ENCODE results near the gene CDR2L.

The CDR2L gene

DNA sequence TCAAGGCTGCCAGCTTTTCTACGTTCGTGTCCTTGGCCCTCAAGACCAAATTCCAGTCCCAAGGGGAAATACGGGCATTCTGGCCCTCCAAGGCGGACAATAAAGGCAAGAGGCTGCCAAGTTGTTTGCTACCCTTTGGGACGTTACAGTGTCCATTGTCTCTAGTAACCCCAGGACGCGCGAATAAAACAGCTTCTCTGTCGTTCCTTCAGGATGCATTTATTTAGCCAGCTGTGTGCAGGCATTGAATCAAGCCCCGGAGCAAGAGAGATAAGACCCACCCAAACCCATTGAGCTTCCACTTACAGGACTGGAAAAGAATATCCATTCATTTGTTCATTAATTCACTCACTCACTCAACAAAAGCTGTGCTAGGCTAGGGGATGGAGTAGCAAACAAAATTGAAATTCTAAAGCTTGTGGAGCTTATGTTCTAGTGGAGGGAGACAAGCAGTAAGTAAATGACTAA is 25.7 kb downstream of the CDR2L start:
- ChIA-PET POLR2A (interaction anchor here (0.7 to 6.8 kb wide), 46 partner anchors 8 to 393 kb away, joined by 3 to 169 read pairs (median 6); partner anchors contain the start of genes ATP5PD, CDR2L, FDXR and GRB2), CTCF (interaction anchor here (1.0 to 4.3 kb wide), 3 partner anchors 23 to 227 kb away, joined by 3 to 60 read pairs (median 3); no protein-coding TSS in a partner anchor)
- TF ChIP-seq SP1 (IDR thresholded peaks at IDR 0.05): no peak
- TF ChIP-seq HDGF (IDR thresholded peaks at IDR 0.05; ENCODE audit: borderline replicate concordance): no peak
- TF ChIP-seq ZNF384 (IDR thresholded peaks at IDR 0.05): no peak
- TF ChIP-seq ELF4 (IDR thresholded peaks at IDR 0.05): no peak
- TF ChIP-seq SUZ12 (IDR thresholded peaks at IDR 0.05): no peak
- TF ChIP-seq TARDBP (IDR thresholded peaks at IDR 0.05): no peak
- TF ChIP-seq FOXA1 (IDR thresholded peaks at IDR 0.05): no peak
- no peak for TF ChIP-seq FOXK2 (IDR thresholded peaks at IDR 0.05)
- TF ChIP-seq NFRKB (IDR thresholded peaks at IDR 0.05): no peak
- no peak for TF ChIP-seq ARNT (IDR thresholded peaks at IDR 0.05)
- no peak for TF ChIP-seq L3MBTL2 (conservative IDR thresholded peaks at IDR 0.05)
- no peak for TF ChIP-seq CTBP1 (IDR thresholded peaks at IDR 0.05; ENCODE audit: borderline replicate concordance)
- no peak for TF ChIP-seq FOXM1 (IDR thresholded peaks at IDR 0.05; ENCODE audit: borderline replicate concordance)
- TF ChIP-seq, protein P1, sequence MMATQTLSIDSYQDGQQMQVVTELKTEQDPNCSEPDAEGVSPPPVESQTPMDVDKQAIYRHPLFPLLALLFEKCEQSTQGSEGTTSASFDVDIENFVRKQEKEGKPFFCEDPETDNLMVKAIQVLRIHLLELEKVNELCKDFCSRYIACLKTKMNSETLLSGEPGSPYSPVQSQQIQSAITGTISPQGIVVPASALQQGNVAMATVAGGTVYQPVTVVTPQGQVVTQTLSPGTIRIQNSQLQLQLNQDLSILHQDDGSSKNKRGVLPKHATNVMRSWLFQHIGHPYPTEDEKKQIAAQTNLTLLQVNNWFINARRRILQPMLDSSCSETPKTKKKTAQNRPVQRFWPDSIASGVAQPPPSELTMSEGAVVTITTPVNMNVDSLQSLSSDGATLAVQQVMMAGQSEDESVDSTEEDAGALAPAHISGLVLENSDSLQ (IDR thresholded peaks at IDR 0.05): no peak
- TF ChIP-seq BHLHE40 (IDR thresholded peaks at IDR 0.05; ENCODE audit: borderline replicate concordance): no peak
- no peak for TF ChIP-seq LEF1 (IDR thresholded peaks at IDR 0.05; ENCODE audit: borderline replicate concordance)
- no peak for DNase-seq (ENCODE audit: extremely low spot score)

DNA sequence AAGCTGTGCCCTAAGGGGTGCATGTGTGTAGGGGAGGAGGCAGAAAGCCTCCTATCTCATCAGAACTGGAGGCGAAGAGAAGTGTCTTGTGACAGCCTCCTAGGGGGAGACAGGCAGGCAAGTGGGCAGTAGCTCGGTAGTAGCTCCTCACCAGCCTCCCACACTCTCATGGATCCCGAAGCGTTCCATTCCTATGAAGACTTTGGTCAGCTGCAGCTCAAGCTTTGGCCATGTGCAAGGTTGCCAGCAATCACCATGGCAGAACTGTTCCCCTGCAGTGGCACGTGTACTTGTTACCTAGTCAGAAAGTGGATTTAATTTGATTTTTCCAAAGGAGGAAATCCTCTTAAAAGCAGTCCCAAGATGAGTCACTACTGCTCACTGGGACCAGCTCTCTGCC is 31.7 kb downstream of the CDR2L start:
- DNase-seq (ENCODE audit: extremely low spot score): no peak
- CTCF ChIA-PET: interaction anchor here (0.6 to 1.6 kb wide), 2 partner anchors 58 to 182 kb away, joined by 3 to 4 read pairs; no protein-coding TSS in a partner anchor
- TF ChIP-seq, protein P1 (IDR thresholded peaks at IDR 0.05): no peak
- TF ChIP-seq BHLHE40 (IDR thresholded peaks at IDR 0.05; ENCODE audit: borderline replicate concordance): no peak
- no peak for TF ChIP-seq HDGF (IDR thresholded peaks at IDR 0.05; ENCODE audit: borderline replicate concordance)
- TF ChIP-seq L3MBTL2 (conservative IDR thresholded peaks at IDR 0.05): no peak
- no peak for TF ChIP-seq SP1 (IDR thresholded peaks at IDR 0.05)
- no peak for TF ChIP-seq ZNF384 (IDR thresholded peaks at IDR 0.05)
- TF ChIP-seq NFRKB (IDR thresholded peaks at IDR 0.05): no peak
- TF ChIP-seq ARNT (IDR thresholded peaks at IDR 0.05): no peak
- TF ChIP-seq CTBP1 (IDR thresholded peaks at IDR 0.05; ENCODE audit: borderline replicate concordance): no peak
- no peak for TF ChIP-seq ELF4 (IDR thresholded peaks at IDR 0.05)
- TF ChIP-seq FOXA1 (IDR thresholded peaks at IDR 0.05): no peak
- TF ChIP-seq SUZ12 (IDR thresholded peaks at IDR 0.05): no peak
- no peak for TF ChIP-seq FOXK2 (IDR thresholded peaks at IDR 0.05)
- no peak for TF ChIP-seq LEF1 (IDR thresholded peaks at IDR 0.05; ENCODE audit: borderline replicate concordance)
- no peak for TF ChIP-seq TARDBP (IDR thresholded peaks at IDR 0.05)
- no peak for TF ChIP-seq FOXM1 (IDR thresholded peaks at IDR 0.05; ENCODE audit: borderline replicate concordance)
- POLR2A ChIA-PET: interaction anchor here (0.6 to 1.9 kb wide), 5 partner anchors 16 to 1409 kb away, joined by 3 to 5 read pairs (median 3); partner anchors contain the start of genes CDR2L and HID1

DNA sequence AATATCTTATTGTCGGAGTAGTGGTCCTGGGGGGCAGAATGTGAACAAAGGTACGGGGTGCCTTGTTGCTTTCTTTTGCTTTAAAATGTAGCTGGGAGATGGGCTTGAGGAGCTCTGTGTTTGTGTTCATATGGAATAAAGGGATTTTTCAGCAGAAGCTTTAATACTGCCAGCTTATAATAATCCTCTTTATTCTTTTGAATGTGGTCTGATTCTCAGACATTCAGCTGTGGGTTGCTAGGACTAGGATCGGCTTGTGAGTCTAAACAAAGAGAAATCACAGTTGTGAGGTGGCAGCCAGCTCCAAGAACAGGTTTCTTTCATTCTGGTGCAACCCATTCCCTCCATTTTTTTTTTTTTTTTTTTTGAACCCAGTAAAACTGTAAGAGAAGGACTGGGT is 32.3 kb downstream of the CDR2L start:
- ChIA-PET CTCF (interaction anchor here (0.6 kb wide), 2 partner anchors 61 to 182 kb away, joined by 3 to 4 read pairs; no protein-coding TSS in a partner anchor), POLR2A (interaction anchor here (0.8 to 1.9 kb wide), 5 partner anchors 8 to 47 kb away, joined by 3 to 5 read pairs (median 3); partner anchors contain the start of genes CDR2L and HID1)
- no peak for DNase-seq (ENCODE audit: extremely low spot score)
- TF ChIP-seq BHLHE40 (IDR thresholded peaks at IDR 0.05; ENCODE audit: borderline replicate concordance) (no peak), SP1 (IDR thresholded peaks at IDR 0.05) (no peak), HDGF (IDR thresholded peaks at IDR 0.05; ENCODE audit: borderline replicate concordance) (no peak), ELF4 (IDR thresholded peaks at IDR 0.05) (no peak), ZNF384 (IDR thresholded peaks at IDR 0.05) (no peak), TARDBP (IDR thresholded peaks at IDR 0.05) (no peak), LEF1 (IDR thresholded peaks at IDR 0.05; ENCODE audit: borderline replicate concordance) (no peak), SUZ12 (IDR thresholded peaks at IDR 0.05) (no peak), L3MBTL2 (conservative IDR thresholded peaks at IDR 0.05) (no peak), ARNT (IDR thresholded peaks at IDR 0.05) (no peak), FOXA1 (IDR thresholded peaks at IDR 0.05) (no peak), NFRKB (IDR thresholded peaks at IDR 0.05) (no peak), FOXK2 (IDR thresholded peaks at IDR 0.05) (no peak), FOXM1 (IDR thresholded peaks at IDR 0.05; ENCODE audit: borderline replicate concordance) (no peak), CTBP1 (IDR thresholded peaks at IDR 0.05; ENCODE audit: borderline replicate concordance) (no peak)
- TF ChIP-seq, protein P1 (IDR thresholded peaks at IDR 0.05): no peak

DNA sequence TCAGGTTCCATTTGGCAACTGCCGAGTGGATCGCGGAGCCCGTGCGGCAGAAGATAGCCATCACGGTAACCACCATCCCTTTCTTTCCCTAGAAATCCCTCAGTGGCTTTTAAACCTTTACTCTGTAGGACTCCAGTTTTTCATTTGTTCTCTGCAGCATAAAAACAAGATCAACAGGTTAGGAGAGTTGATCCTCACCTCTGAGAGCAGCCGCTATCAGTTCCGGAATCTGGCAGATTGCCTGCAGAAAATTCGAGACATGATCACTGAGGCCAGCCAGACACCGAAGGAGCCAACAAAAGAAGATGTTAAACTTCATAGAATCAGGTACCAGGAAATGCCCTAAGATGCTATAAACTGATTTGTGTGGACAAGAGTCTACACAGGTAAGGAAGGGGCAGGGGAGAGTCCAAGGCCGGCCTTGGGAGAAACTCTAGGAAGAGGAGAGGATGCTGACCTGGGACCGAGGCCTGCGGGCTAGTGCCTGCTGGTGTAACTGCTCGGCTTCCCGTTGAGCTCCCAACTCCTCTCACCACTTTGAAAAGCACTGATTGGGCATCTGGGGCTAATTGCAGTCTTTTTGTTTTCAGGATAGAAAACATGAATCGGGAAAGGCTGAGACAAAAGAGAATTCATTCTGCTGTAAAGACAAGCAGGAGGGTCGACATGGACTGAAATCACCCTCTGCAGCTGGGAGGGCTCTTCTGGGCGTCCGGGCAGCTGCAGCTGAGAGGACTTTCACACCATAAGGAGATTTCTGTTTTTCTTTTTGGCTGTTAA is 33.1 kb downstream of the CDR2L start:
- no peak for DNase-seq (ENCODE audit: extremely low spot score)
- POLR2A ChIA-PET: interaction anchor here (0.8 to 1.5 kb wide), 3 partner anchors 9 to 48 kb away, joined by 3 to 4 read pairs (median 3); partner anchors contain the start of gene HID1
- TF ChIP-seq CTBP1 (IDR thresholded peaks at IDR 0.05; ENCODE audit: borderline replicate concordance) (no peak), HDGF (IDR thresholded peaks at IDR 0.05; ENCODE audit: borderline replicate concordance) (no peak), ELF4 (IDR thresholded peaks at IDR 0.05) (no peak), TARDBP (IDR thresholded peaks at IDR 0.05) (no peak), L3MBTL2 (conservative IDR thresholded peaks at IDR 0.05) (no peak), SP1 (IDR thresholded peaks at IDR 0.05) (no peak), SUZ12 (IDR thresholded peaks at IDR 0.05) (no peak)
- CTCF ChIA-PET: interaction anchor here (0.6 kb wide), 1 partner anchor 61 kb away, joined by 4 read pairs; no protein-coding TSS in a partner anchor
